Thoracic aorta (tissue), 2 donors: ENCODE data around the gene GRB10. TPM values are rescaled to one million over a fixed set of nuclear protein-coding genes. Genes with fewer than 3 reads are reported as not detected.

Experiments used
- ATAC-seq: fragments of 150-250 bp; one replicate; pipeline ENCODE4 v1.8.0; 2017; ENCODE audit warnings: low read depth; ENCODE audit not compliant: insufficient number of reproducible peaks, low FRiP score
- DNase-seq: peaks from one replicate; pipeline ENCODE4 v3.0.0-alpha.2; 2020; ENCODE audit warnings: low spot score
- H3K27ac ChIP-seq, 2 donors: fragments of 200-600 bp; sonication (generic); 1 replicate in 1 of 2; 2 replicates in 1 of 2; pipeline ENCODE4 v1.5.1; 2016; ENCODE audit warnings: mild to moderate bottlenecking in 2 of 2, moderate library complexity in 2 of 2
- H3K27me3 ChIP-seq: fragments of 200-600 bp; sonication (generic); replicated peaks from 2 replicates; pipeline ENCODE4 v1.6.0; 2016; ENCODE audit warnings: mild to moderate bottlenecking; ENCODE audit not compliant: insufficient read depth
- H3K36me3 ChIP-seq: fragments of 200-600 bp; sonication (generic); one replicate; pipeline ENCODE4 v1.5.1; 2016
- H3K4me1 ChIP-seq, 2 donors: fragments of 200-600 bp; sonication (generic); 1 replicate in 1 of 2; 2 replicates in 1 of 2; pipeline versions ENCODE4 v1.5.1 to v1.6.0; 2016; ENCODE audit warnings: low read depth in 2 of 2, mild to moderate bottlenecking in 1 of 2; ENCODE audit not compliant: control insufficient read depth in 1 of 2
- H3K4me3 ChIP-seq: fragments of 200-600 bp; sonication (generic); 2 replicates; pipeline ENCODE4 v1.5.1; 2016; ENCODE audit warnings: mild to moderate bottlenecking
- H3K9me3 ChIP-seq: fragments of 200-600 bp; sonication (generic); 2 replicates; pipeline ENCODE4 v1.5.1; 2016
- CTCF ChIP-seq: fragments of 200-600 bp; sonication (generic); IDR thresholded peaks from one replicate; pipeline ENCODE4 v1.5.1; 2019; ENCODE audit warnings: antibody characterized with exemption
- total RNA-seq, 2 donors: library from RNA; depleted of rRNA; stranded (reverse); fragments of >200 nt; gene quantifications; one replicate each; pipeline versions ENCODE4 v1.1.0 to v1.2.3, GENCODE V29; 2016

GRB10 gene
- total RNA-seq, 2 donors from 2014 or later = 59.2 to 104 TPM

- no peaks in the 10 kb centered on the region for H3K27me3 ChIP-seq
- ATAC-seq (no peak), DNase-seq (no peak)
- no peaks in the 10 kb centered on the region for H3K4me1 ChIP-seq
- no peaks in the 10 kb centered on the region for H3K36me3 ChIP-seq
- no peak overlapping the region for H3K4me3 ChIP-seq
- no peaks in the 10 kb centered on the region for H3K9me3 ChIP-seq
- no peak overlapping the region for H3K27ac ChIP-seq
- no peak for TF ChIP-seq CTCF
Measured at GRCh38 chr7:50637725-50638643, 144.7 kb downstream of the GRB10 start.

- H3K27me3 ChIP-seq = no peaks in the 10 kb centered on the region
- ATAC-seq (no peak), DNase-seq (no peak)
- peaks cover 3 to 29% of the 10 kb centered on the region in 2 donors for H3K4me1 ChIP-seq
- no peak for TF ChIP-seq CTCF
- no peak overlapping the region for H3K27ac ChIP-seq
- no peaks in the 10 kb centered on the region for H3K9me3 ChIP-seq
- no peak overlapping the region for H3K4me3 ChIP-seq
- no peaks in the 10 kb centered on the region for H3K36me3 ChIP-seq
Measured at GRCh38 chr7:50634378-50634777, 148.3 kb downstream of the GRB10 start.

- no peak for TF ChIP-seq CTCF
- no peaks in the 10 kb centered on the region for H3K36me3 ChIP-seq
- peaks cover 3 to 37% of the 10 kb centered on the region in 2 donors for H3K4me1 ChIP-seq
- ATAC-seq (no peak), DNase-seq (no peak)
- no peaks in the 10 kb centered on the region for H3K9me3 ChIP-seq
- H3K4me3 ChIP-seq = no peak overlapping the region
- no peaks in the 10 kb centered on the region for H3K27me3 ChIP-seq
- H3K27ac ChIP-seq = no peak overlapping the region
Measured at GRCh38 chr7:50633414-50633710, 149.3 kb downstream of the GRB10 start.

GRCh38 chr7:50632561-50633413 is 149.9 kb downstream of the GRB10 start:
- no peaks in the 10 kb centered on the region for H3K36me3 ChIP-seq
- no peak overlapping the region for H3K4me3 ChIP-seq
- peak; percentile 62 for TF ChIP-seq CTCF
- no peaks in the 10 kb centered on the region for H3K9me3 ChIP-seq
- peaks cover 3 to 37% of the 10 kb centered on the region in 2 donors for H3K4me1 ChIP-seq
- DNase-seq = no peak
- no peak for ATAC-seq
- H3K27me3 ChIP-seq = no peaks in the 10 kb centered on the region
- H3K27ac ChIP-seq = no peak overlapping the region

GRCh38 chr7:50631639-50632038 is 151.1 kb downstream of the GRB10 start:
- H3K4me3 ChIP-seq = no peak overlapping the region
- peaks cover 3 to 37% of the 10 kb centered on the region in 2 donors for H3K4me1 ChIP-seq
- H3K27me3 ChIP-seq = no peaks in the 10 kb centered on the region
- H3K9me3 ChIP-seq = no peaks in the 10 kb centered on the region
- H3K36me3 ChIP-seq = no peaks in the 10 kb centered on the region
- no peak for ATAC-seq
- no peak for TF ChIP-seq CTCF
- DNase-seq = no peak
- no peak overlapping the region for H3K27ac ChIP-seq
